Measurements from ENCODE around the gene CARM1. TPM values are rescaled to one million over a fixed set of nuclear protein-coding genes. Genes with fewer than 3 reads are reported as not detected.

Gene CARM1
- total RNA-seq: 10 to 100 TPM; 19.8 to 24.9 (median 21.2) TPM

DNA sequence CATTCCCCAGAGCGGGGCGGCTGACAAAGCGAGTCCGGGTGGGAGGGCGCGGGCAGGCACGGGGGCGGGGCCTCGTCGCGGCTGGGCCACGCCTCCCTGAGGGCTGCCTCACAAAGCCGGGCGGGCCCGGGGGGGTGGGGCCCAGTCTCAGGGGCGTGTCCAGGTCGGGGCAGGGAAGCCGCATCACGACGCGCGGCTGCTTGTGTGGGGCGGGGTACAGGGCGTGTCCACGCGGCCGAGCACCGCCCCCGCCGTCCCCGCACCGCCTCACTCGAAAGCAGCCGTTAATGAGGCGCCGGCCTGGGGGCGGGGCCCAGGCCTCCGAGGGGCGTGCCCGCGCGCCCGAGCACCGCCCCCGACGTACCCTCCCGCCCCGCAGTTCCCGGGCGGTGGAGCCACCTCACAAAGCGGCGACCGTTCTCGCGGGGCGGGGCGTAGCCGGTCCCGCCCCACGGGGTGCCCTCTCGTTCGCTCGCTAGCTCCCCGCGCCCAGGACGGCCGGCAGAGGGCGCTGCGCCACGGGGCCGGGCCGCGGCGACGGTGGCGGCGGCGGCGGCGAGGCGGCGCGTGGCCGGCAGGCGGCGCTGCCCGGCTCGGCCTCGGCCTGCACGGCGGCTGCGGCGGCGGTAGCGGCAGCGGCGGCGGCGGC lies at the start of gene CARM1:
TSS of gene CARM1 (plus strand) at position 599 of the 649 bp plus-strand sequence. CDS start 150 bp downstream, outside the sequence.
- intact Hi-C loops (cut with DNase I; ENCODE audit: low total_unique reads): loop anchor here (10.0 kb wide), 1 partner anchor 54 kb away; the partner anchor contains the start of genes TIMM29 and YIPF2
- TF ChIP-seq POLR2A (IDR thresholded peaks at IDR 0.05): no peak
- TF ChIP-seq, protein P1, sequence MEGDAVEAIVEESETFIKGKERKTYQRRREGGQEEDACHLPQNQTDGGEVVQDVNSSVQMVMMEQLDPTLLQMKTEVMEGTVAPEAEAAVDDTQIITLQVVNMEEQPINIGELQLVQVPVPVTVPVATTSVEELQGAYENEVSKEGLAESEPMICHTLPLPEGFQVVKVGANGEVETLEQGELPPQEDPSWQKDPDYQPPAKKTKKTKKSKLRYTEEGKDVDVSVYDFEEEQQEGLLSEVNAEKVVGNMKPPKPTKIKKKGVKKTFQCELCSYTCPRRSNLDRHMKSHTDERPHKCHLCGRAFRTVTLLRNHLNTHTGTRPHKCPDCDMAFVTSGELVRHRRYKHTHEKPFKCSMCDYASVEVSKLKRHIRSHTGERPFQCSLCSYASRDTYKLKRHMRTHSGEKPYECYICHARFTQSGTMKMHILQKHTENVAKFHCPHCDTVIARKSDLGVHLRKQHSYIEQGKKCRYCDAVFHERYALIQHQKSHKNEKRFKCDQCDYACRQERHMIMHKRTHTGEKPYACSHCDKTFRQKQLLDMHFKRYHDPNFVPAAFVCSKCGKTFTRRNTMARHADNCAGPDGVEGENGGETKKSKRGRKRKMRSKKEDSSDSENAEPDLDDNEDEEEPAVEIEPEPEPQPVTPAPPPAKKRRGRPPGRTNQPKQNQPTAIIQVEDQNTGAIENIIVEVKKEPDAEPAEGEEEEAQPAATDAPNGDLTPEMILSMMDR (IDR thresholded peaks at IDR 0.05): no peak
- peak; percentile 98 to 100 for DNase-seq (ENCODE audit: low spot score in 2 of 2)
- peak within 1 kb of the TSS; percentile 77 for H3K4me3 ChIP-seq (ENCODE audit: low read depth, poor library complexity, severe bottlenecking)
- WGBS, 2 donors: 0% methylated on average over 4 to 37 of the region's 99 CpGs

DNA sequence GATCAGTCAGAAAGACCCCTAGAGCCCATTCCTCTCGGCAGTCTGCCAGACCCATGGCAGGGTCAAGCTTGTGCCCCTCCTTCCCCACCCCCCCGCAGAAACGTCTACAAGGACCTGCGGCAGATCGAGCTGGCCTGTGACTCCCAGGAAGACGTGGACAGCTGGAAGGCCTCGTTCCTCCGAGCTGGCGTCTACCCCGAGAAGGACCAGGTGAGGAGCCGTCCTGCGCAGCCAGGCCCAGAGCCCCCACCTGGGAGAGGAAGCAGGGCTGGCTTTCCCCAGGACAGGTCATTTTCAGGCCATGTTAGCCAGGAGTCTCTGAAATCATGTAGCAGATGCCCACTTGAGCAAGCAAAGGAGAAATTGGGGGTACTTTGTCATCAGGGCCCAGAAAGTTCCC lies 47.7 kb upstream of the CARM1 start:
- TF ChIP-seq POLR2A (IDR thresholded peaks at IDR 0.05): no peak
- TF ChIP-seq, protein P1 (IDR thresholded peaks at IDR 0.05): no peak
- DNase-seq (ENCODE audit: low spot score in 2 of 2): no peak
- 93 to 97% methylated on average over 12 of the region's 12 CpGs for WGBS, 2 donors
- no peak overlapping the region for H3K4me3 ChIP-seq (ENCODE audit: low read depth, poor library complexity, severe bottlenecking)
- intact Hi-C loops (cut with DNase I; ENCODE audit: low total_unique reads): no loop called here

DNA sequence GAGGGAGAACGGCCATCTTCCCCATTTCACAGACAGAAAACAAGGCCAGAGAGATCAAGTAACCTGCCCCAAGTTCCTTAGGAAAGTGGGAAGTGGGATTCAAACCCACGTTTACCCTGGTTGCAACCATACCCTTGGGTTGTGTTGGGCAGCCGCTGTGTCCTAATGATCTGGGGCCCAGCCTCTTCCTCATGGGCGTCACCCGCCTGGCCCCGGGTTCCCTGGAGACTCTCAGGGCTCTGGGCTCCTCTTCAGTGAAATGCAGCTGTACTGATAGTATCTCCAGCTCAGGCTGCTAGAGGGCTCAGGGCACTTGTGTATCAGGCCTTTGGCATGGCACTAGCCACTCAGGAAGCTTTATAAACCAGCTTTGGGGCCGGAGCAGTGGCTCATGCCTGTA lies 45.1 kb upstream of the CARM1 start:
- intact Hi-C loops (cut with DNase I; ENCODE audit: low total_unique reads): no loop called here
- WGBS, 2 donors: 82 to 87% methylated on average over 7 of the region's 7 CpGs

DNA sequence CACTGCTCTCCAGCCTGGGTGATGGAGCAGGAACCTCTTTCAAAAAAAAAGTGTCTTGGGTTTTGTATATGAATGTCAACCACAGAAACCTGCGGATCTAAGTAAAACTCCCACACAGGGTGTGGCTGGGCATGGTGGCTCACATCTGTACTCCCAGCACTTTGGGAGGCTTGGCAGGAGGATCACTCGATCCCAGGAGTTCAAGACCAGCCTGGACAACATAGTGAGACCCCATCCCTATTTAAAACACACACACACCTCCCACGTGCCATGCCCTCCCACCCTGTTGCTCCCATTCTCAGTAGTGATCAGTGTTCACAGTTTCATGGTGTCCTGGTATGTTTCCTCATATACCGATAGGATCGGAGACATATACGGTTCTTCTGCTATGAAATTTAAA lies 44.5 kb upstream of the CARM1 start:
- H3K4me3 ChIP-seq (ENCODE audit: low read depth, poor library complexity, severe bottlenecking): no peak overlapping the region
- intact Hi-C loops (cut with DNase I; ENCODE audit: low total_unique reads): no loop called here
- no peak for DNase-seq (ENCODE audit: low spot score in 2 of 2)
- TF ChIP-seq, protein P1 (IDR thresholded peaks at IDR 0.05): no peak
- no peak for TF ChIP-seq POLR2A (IDR thresholded peaks at IDR 0.05)
- 81 to 90% methylated on average over 6 of the region's 6 CpGs for WGBS, 2 donors

More for the DNA sequence above, 45.1 kb upstream of the CARM1 start:
- DNase-seq (ENCODE audit: low spot score in 2 of 2): no peak
- no peak overlapping the region for H3K4me3 ChIP-seq (ENCODE audit: low read depth, poor library complexity, severe bottlenecking)
- TF ChIP-seq, protein P1 (IDR thresholded peaks at IDR 0.05): no peak
- no peak for TF ChIP-seq POLR2A (IDR thresholded peaks at IDR 0.05)

DNA sequence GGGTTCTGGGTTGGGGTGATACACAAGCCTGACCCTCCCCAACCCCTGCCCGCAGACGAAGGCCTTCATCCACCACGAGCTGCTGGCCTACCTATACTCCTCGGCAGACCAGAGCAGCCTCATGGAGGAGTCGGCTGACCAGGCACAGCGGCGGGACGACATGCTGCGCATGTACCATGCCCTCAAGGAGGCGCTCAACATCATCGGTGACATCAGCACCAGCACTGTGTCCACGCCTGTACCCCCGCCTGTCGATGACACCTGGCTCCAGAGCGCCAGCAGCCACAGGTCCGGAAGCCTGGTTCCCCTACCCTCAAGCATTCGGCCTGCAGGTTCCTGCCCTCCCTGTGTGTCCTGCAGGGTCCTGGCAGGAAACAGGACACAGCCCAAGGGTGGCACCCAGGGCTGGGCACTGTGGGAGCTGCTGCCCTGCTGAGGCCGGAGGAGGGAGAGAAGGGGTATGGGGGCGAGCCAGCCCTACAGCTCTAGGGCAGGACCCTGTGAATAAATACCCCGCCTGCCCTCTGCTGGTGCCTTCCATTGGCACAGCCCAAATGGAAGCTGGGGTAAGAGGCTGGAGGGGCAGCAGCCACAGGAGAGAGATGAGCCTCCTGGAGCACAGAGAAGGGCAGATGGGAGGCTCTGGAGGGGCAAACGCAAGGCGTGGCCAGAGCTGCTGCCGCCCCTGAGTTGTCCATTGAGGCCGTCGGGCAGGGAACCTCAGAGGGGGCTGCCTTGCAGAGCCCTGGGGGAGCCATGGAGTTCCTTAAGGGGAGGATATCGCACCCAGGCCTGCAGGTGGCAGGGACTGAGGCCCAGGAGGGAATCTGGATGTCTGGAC lies 42.2 kb upstream of the CARM1 start:
- intact Hi-C loops (cut with DNase I; ENCODE audit: low total_unique reads): no loop called here
- WGBS, 2 donors: 90% methylated on average over 25 to 26 of the region's 26 CpGs
- H3K4me3 ChIP-seq (ENCODE audit: low read depth, poor library complexity, severe bottlenecking): no peak overlapping the region
- no peak for DNase-seq (ENCODE audit: low spot score in 2 of 2)
- TF ChIP-seq, protein P1 (IDR thresholded peaks at IDR 0.05): no peak
- TF ChIP-seq POLR2A (IDR thresholded peaks at IDR 0.05): no peak
